Peyer's patch (tissue), 4 donors: ENCODE measurements around the gene FARP1.

ENCODE experiments used
- POLR2A ChIP-seq, 2 donors: fragments of 450-650 bp; IDR thresholded peaks; one replicate each; pipeline ENCODE4 v1.5.1; 2017; ENCODE audit warnings: antibody characterized with exemption in 2 of 2, mild to moderate bottlenecking in 2 of 2, moderate library complexity in 2 of 2
- TF ChIP-seq, protein P1 (sequence below), 6 experiments: fragments of 450-650 bp in 4 of 6; fragments of 200-600 bp in 2 of 6; sonication (generic) in 1 of 6; IDR thresholded peaks; one replicate each; pipeline ENCODE4 v1.5.1; 2017 to 2019; ENCODE audit warnings: antibody characterized with exemption in 6 of 6, mild to moderate bottlenecking in 3 of 6, moderate library complexity in 1 of 6

- no peak for TF ChIP-seq POLR2A (IDR thresholded peaks at IDR 0.05)
- TF ChIP-seq, protein P1, sequence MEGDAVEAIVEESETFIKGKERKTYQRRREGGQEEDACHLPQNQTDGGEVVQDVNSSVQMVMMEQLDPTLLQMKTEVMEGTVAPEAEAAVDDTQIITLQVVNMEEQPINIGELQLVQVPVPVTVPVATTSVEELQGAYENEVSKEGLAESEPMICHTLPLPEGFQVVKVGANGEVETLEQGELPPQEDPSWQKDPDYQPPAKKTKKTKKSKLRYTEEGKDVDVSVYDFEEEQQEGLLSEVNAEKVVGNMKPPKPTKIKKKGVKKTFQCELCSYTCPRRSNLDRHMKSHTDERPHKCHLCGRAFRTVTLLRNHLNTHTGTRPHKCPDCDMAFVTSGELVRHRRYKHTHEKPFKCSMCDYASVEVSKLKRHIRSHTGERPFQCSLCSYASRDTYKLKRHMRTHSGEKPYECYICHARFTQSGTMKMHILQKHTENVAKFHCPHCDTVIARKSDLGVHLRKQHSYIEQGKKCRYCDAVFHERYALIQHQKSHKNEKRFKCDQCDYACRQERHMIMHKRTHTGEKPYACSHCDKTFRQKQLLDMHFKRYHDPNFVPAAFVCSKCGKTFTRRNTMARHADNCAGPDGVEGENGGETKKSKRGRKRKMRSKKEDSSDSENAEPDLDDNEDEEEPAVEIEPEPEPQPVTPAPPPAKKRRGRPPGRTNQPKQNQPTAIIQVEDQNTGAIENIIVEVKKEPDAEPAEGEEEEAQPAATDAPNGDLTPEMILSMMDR (IDR thresholded peaks at IDR 0.05), result no peak
These were observed 120.9 kb downstream of the FARP1 start for GRCh38 chr13:98263841-98264240.
